PFSK-1 (cell line): ENCODE measurements around the gene MEGF10.

Source experiments
- POLR2AphosphoS5 ChIP-seq: IDR thresholded peaks from 2 replicates; pipeline ENCODE4 v1.6.1; 2012; ENCODE audit warnings: low read depth, mild to moderate bottlenecking, control low read depth, low read length, moderate library complexity
- REST ChIP-seq, 2 experiments: IDR thresholded peaks; 2 replicates each; pipeline versions ENCODE4 v1.6.1 to v1.8.0; 2011 to 2012; ENCODE audit warnings: low read depth in 2 of 2, low read length in 2 of 2, control low read depth in 1 of 2, inconsistent platforms in 1 of 2, mild to moderate bottlenecking in 1 of 2, moderate library complexity in 1 of 2; ENCODE audit not compliant: insufficient read depth in 1 of 2
- SIN3A ChIP-seq: IDR thresholded peaks from 2 replicates; pipeline ENCODE4 v1.6.1; 2012; ENCODE audit warnings: mild to moderate bottlenecking, low read length, moderate library complexity, borderline replicate concordance; ENCODE audit not compliant: insufficient read depth
- TAF1 ChIP-seq: IDR thresholded peaks from 2 replicates; pipeline ENCODE4 v1.6.1; 2012; ENCODE audit warnings: low read length, control low read depth, borderline replicate concordance; ENCODE audit not compliant: insufficient read depth

- TF ChIP-seq TAF1 (no peak), POLR2AphosphoS5 (no peak), REST (IDR thresholded peaks at IDR 0.05; ENCODE audit: insufficient read depth in 1 of 2, low read depth in 2 of 2, low read length in 2 of 2) (no peak), SIN3A (no peak)
Measured at GRCh38 chr5:127421471-127421870, 130.9 kb downstream of the MEGF10 start.
